OCI-LY3 (cell line): ENCODE data around the gene TCEANC.

ENCODE experiments used
- CTCF ChIP-seq: fragments of 200-600, 300-600 bp; sonication (generic); IDR thresholded peaks from 2 replicates; pipeline ENCODE4 v1.5.1; 2014; ENCODE audit warnings: antibody characterized with exemption, low read length, low read depth
- EZH2phosphoT487 ChIP-seq: fragments of 200-600 bp; shearing (Covaris generic); IDR thresholded peaks from 2 replicates; pipeline ENCODE4 v1.6.1; 2018; ENCODE audit warnings: antibody characterized with exemption, mixed run types, low read depth

GRCh38 chrX:13692771-13693231, 39.9 kb downstream of the TCEANC start:
- TF ChIP-seq CTCF (no peak), EZH2phosphoT487 (no peak)
